GM18868 (cell line): ENCODE measurements around the gene HADHB.
A peak's percentile ranks its signal among the peaks of the same experiment; 100 is the strongest.
"Not testable (repeated sequence)": the region's sequence is repeated elsewhere in the genome, so short reads cannot be mapped to it uniquely, and the experiment has no call there.

Experiments
- ATAC-seq: cut with Tn5 transposase; IDR thresholded peaks from one replicate; pipeline ENCODE4 v1.9.1; 2021; ENCODE audit warnings: mild to moderate bottlenecking, moderate library complexity; ENCODE audit not compliant: unreplicated experiment

The HADHB gene

GRCh38 chr2:26243470-26244308 is 1.1 kb upstream of the HADHB start:
- ATAC-seq = no peak

DNA sequence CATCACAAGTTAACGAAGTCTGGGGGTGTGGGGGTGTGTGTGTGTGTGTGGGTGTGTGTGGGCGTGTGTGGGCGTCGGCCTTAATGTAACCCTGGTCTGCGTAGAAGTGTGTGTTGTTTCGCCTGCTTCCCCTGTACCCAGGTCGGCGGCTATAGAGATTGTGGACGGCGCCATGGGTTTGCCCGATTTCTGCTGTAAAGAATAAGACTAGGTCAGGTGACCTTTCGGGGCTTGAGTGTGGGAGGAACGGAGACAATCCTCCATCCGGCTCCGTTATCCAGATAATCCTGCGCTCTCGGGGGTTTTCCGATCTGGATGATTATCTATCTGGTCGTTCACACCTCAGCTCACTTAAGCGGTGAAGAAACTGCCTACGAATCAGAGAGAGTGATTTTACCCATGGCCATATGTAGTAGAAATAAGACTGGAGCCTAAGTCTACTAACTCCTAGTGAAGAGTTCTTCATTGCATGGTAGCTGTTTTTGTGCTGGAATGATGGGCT is 543 bp downstream of the HADHB start:
- ATAC-seq = peak; percentile 9

DNA sequence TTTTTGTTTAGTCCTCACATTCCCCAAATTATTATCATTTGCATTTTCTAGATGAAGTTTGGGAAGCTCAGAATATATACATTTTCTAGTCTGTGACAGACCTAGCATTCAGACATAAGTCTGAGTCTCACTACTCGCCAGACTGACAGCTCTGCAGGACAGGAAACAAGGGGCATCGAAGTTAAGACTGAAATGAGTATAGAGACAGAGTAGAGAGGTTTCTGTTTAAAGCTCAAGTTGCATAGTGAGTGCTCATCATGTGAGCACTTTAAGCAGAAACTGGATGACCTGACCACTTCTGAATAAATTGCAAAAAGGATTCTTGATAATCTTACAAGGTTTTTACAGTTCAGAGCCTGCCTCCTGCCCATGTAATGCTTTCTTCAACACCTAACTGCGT is 1.1 kb downstream of the HADHB start:
- ATAC-seq = peak; percentile 68

DNA sequence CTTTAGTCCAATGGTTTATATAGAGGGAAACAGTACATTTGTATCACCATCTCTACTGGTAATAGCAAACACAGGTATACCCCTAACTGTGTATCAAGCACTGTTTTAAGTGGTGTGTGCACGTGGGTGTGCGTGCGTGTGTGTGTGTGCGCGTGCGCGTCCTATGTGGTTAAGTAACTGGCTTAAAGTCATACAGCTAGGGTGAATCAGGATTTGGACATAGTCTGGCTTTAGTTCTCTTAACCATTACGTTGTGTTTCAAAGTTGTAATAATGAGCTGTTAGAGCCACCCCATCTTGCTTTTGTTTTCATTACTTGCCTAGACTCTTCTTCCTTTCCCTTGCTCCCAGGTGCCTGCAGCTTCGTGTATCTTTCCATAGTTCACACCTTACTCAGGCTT is 2.1 kb downstream of the HADHB start:
- ATAC-seq = no peak

DNA sequence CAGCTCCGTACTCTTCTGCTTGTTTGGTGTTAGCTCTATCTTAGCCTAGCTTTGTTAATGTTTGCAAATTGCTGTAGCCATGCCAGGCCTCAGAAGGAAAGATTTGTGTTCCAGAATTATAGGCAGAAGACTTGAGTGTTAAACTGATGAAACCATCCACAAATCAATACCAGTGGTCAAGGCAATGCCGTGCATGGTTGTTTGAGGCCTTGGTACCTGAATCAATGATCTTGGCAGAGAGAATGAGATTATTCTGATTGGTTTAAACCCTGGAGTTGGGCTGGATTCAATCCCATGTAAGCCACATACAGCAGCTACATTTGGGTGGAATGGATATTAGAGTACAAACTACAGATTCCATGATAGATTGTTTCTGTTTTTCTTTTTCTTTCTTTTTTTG is 4.9 kb downstream of the HADHB start:
- no peak for ATAC-seq

GRCh38 chr2:26251893-26252292 is 7.2 kb downstream of the HADHB start:
- ATAC-seq = no peak

DNA sequence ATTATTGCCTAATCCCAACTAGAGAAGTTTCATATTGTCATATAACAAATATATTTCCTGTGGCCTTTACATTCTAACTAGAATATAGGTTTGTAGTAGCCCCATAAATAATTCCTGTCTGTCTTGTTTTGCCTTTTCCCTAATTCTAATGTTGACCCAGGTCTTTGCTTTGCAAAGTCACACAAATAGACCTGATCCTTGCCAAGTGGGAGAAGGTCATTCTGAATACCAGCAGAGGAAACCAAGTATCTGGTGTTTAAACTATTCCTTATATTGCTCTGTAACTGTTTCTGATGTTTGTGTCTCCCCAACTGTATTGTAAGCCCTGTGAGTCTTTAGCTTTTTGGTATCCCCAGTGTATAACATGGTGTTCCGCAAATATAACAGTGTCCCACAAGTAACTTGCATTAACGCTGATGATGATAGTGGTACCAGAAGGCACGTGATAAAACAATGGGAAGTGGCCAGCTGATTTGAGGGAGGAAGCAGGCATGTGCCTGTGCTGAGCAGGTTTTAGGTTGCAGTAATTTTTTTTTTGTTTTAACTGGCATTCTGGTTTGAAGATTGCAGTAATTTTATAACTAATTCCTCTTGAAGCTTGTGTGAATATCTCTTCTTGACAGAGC is 11.1 kb downstream of the HADHB start:
- ATAC-seq = no peak

DNA sequence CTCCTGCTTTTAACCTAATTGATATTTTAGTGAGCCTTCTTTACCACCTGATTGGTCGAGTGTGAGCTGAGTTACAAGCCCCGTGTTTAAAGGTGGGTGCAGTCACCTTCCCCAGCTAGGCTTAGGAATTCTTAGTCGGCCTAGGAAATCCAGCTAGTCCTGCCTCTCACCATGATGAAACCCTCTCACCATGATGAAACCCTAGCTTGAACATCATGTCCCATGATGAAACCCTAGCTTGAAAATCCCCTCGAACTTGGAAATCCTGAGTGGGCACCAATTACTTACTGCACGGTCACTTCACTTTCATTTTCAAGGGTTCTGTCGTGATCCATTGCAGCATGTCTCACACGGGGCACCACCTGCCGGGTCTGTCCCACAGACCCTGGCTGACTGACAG is 14.1 kb downstream of the HADHB start:
- ATAC-seq = not testable (repeated sequence)

- no peak for ATAC-seq
These were observed 23.5 kb downstream of the HADHB start for GRCh38 chr2:26268213-26268612.

DNA sequence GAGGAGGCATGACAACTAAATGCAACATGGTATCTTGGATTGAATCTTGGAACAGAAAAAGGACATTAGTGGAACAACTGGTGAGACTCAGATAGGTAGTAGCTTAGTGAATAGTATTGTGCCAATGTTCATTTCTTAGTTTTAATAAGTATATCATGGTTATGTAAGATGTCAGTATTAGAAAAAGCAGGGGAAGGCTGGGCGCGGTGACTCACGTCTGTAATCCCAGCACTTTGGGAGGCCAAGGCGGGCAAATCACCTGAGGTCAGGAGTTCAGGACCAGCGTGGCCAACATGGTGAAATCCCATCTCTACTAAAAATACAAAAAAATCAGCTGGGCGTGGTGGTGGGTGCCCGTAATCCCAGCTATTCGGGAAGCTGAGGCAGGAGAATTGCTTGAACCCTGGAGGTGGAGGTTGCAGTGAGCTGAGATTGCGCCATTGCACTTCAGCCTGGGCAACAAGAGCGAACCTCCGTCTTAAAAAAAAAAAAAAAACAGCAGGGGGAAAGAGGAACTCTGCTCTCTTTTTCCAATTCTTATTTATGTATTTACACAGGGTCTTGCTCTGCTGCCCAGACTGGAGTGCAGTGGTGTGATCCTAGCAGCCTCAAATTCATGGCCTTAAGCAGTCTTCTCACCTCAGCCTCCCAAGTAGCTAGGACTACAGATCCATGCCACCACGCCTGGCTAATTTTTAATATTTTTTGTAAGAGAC is 24.1 kb downstream of the HADHB start:
- not testable (repeated sequence) for ATAC-seq

DNA sequence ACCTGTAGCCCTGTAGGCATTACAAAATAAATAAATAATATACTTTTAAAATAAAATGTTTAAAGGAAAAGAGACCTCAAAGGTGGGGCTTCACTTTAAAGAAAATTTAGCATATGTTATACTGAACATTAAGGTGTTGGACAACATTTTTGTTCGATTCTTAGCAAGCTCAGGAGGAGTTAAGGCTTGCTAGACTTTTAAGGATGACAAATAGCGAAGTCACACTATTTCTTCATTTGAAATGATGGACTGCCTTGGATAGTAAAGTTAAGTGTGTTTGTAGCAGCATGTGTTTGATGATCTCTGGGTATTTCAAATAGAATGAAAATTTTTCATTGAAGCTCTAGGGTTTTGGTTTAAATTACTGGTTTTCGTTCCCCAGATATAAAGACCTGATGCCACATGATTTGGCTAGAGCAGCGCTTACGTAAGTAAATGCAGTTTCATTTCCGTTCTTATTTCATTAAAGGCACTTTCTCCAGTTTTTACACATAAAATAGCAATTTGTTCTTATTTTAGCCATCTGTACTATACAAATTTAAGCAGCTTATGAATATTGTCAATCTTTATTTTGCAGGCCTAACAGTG is 24.9 kb downstream of the HADHB start:
- no peak for ATAC-seq

- ATAC-seq = no peak
These were observed 25.6 kb downstream of the HADHB start for GRCh38 chr2:26270373-26270772.

GRCh38 chr2:26273501-26273900 is 28.8 kb downstream of the HADHB start:
- ATAC-seq = no peak

GRCh38 chr2:26274058-26274613 is 29.4 kb downstream of the HADHB start:
- ATAC-seq = no peak

DNA sequence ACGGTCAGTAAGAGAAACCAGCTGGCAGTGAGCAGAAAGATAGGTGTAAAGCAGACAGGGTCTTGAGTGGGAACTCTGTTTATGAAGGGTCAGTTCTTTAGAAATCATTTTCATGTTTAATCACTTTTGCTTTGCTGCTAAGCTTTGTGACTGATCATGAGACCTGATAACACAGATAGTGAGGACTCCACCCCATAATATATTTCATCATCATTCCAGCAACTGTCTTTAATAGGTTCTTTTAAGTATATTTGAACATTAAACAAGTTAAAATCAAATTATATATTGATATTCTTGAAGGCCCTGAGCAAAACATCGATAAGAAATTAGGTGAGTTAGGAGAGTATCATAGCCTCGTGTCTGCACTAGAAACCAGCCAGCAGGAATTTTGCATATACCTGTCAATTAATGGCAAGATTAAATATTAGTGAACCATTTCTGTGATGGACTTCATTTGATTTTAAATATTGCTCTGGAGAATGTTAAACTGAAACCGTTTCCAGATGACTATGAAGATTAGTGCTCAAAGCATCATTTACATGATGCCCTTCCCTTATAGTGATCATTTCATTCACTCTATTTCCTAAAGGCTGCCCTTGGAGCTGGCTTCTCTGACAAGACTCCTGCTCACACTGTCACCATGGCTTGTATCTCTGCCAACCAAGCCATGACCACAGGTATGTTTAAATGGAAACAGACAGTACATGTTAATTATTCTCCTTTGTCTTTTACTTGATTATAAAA is 31.9 kb downstream of the HADHB start:
- no peak for ATAC-seq

- ATAC-seq = no peak
These were observed 35.1 kb downstream of the HADHB start for GRCh38 chr2:26279886-26280285.

DNA sequence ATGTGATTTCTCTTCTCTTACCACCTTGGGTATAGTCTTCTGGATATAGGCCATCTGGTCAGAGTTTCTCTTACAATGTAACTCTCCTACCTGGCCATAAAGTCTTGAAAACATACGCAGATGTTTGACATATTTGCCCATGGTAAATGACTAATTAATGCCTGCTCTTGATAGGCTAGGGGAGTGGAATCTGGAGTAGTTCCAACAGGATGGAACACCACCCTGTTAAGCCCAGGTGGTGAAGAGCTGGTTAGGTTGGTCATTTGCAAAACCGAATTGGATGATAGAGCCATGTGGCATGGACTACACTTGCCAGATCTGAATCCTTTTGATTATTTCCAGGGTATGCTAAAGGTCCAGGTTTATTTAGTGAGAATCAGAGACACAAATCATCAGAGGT is 36.5 kb downstream of the HADHB start:
- ATAC-seq = no peak

- ATAC-seq = no peak
These were observed 38.9 kb downstream of the HADHB start for GRCh38 chr2:26283606-26284005.

GRCh38 chr2:26284132-26284531 is 39.4 kb downstream of the HADHB start:
- no peak for ATAC-seq

DNA sequence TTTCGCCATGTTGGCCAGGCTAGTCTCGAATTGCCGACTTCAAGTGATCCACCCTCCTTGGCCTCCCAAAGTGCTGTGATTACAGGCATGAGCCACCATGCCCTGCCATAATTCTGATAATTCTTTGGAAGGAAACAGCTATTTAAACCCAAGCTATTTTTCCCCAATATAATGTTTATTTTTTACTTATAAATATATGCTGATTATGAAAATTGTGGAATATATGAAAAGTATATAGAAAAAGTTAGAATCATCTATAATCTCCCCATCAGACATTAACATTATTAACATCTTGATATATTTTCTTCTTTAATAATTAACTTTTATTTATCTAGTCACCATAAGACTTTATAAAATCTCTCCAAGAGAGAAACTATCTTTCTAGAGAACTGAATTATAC is 41.2 kb downstream of the HADHB start:
- ATAC-seq = no peak
